Heart left ventricle (tissue), 16 donors: ENCODE data around the gene ARL11. TPM values are rescaled to one million over a fixed set of nuclear protein-coding genes. Genes with fewer than 3 reads are reported as not detected.

ENCODE experiments used
- ATAC-seq, 4 donors: fragments of 200-7000 bp; cut with Tn5 transposase; one replicate each; pipeline ENCODE4 v1.9.1; 2020 to 2022; ENCODE audit warnings: moderate library complexity in 4 of 4, mild to moderate bottlenecking in 3 of 4, moderate number of reproducible peaks in 1 of 4
- DNase-seq, 5 donors: peaks; one replicate each; pipeline ENCODE4 v3.0.0-alpha.2; 2020
- H3K27ac ChIP-seq, 12 donors: fragments of 200-600 bp; sonication (generic) in 4 of 12; one replicate each; pipeline versions ENCODE4 v1.5.0 to v1.8.0; 2016 to 2022; ENCODE audit warnings: mild to moderate bottlenecking in 2 of 12
- H3K27me3 ChIP-seq, 9 donors: fragments of 200-600 bp; sonication (generic) in 2 of 9; one replicate each; pipeline versions ENCODE4 v1.5.1 to v1.8.0; 2016 to 2022; ENCODE audit warnings: mild to moderate bottlenecking in 3 of 9
- H3K36me3 ChIP-seq, 9 donors: fragments of 200-600 bp; sonication (generic) in 2 of 9; one replicate each; pipeline versions ENCODE4 v1.5.0 to v1.8.0; 2018 to 2022; ENCODE audit warnings: mild to moderate bottlenecking in 2 of 9
- H3K4me1 ChIP-seq, 12 donors: fragments of 200-600 bp; sonication (generic) in 4 of 12; one replicate each; pipeline versions ENCODE4 v1.5.0 to v1.8.0; 2016 to 2022; ENCODE audit warnings: mild to moderate bottlenecking in 3 of 12
- H3K4me3 ChIP-seq, 12 donors: fragments of 200-600 bp; sonication (generic) in 4 of 12; one replicate each; pipeline versions ENCODE4 v1.5.0 to v1.8.0; 2017 to 2022; ENCODE audit warnings: mild to moderate bottlenecking in 9 of 12, moderate library complexity in 4 of 12
- H3K9me3 ChIP-seq, 12 donors: fragments of 200-600 bp; sonication (generic) in 4 of 12; one replicate each; pipeline versions ENCODE4 v1.5.0 to v1.8.0; 2016 to 2022; ENCODE audit warnings: mild to moderate bottlenecking in 1 of 12
- CTCF ChIP-seq, 12 donors: fragments of 200-600 bp; sonication (generic) in 4 of 12; IDR thresholded peaks; one replicate each; pipeline versions ENCODE4 v1.5.0 to v1.8.0; 2018 to 2022; ENCODE audit warnings: antibody characterized with exemption in 12 of 12, mild to moderate bottlenecking in 5 of 12
- POLR2A ChIP-seq, 2 donors: fragments of 450-650 bp; IDR thresholded peaks; one replicate each; pipeline ENCODE4 v1.6.1; 2017; ENCODE audit warnings: antibody characterized with exemption in 2 of 2, mild to moderate bottlenecking in 2 of 2, moderate library complexity in 2 of 2
- WGBS, 4 donors: extraction: QIAGEN DNeasy Blood & Tissue Kit in 2 of 4; methylation state at CpG; one replicate each; pipeline versions ENCODE4 v1.1.5 to v1.1.7; 2013 to 2018; 5-methylcytosine and 5-hydroxymethylcytosine counted together
- intact Hi-C, 10 donors: fragments of 100-400 bp; cut with DNase I; formaldehyde crosslinking; loops; one replicate each; pipeline versions ENCODE4 v1.11.1 to v1.14.2; 2022
- polyA plus RNA-seq, 2 donors: library from polyadenylated mRNA; stranded (reverse); fragments of 200-250 nt; gene quantifications; one replicate each; pipeline ENCODE4 v1.2.3, GENCODE V29; 2013
- total RNA-seq, 9 donors: library from RNA; depleted of rRNA in 2 of 9; stranded (reverse); fragments of >200 nt in 2 of 9; fragmentation: NEBNext Ultra II Directional in 3 of 9; extraction: Animal tissue kit (Norgen Biotek cat#: 25700) in 3 of 9; gene quantifications; one replicate each; pipeline versions ENCODE4 v1.1.0 to v1.2.4, GENCODE V29; 2016 to 2023
- donor health status: ischemic (EF 13 %, LVEDD 7.1; RV severe dilation, severe dysfunction).
- donor health status: healthy with polysubstance abuse.
- donor health status: DM: no; HTN: yes; CAD: no.
- donor health status: DM: no; HTN: no; CAD: no.
- donor health status: ischemic (EF 25% LVEDD 6.9; RV normal size, moderate dysfunction).
- donor health status: ischemic (EF 25% LVEDD 5.7; RV mildly dilated, moderate dysfunction).
- donor health status: healthy.
- donor health status: DM: yes; HTN: yes; CAD: no.
- donor health status: ischemic (EF 35%, LVEDD 5.7; RV mildly dilated, moderate dysfunction).
- donor health status: nonischemic (EF 11% LVEDD 7.7; RV severe dilation, severe dysfunction).
- donor health status: DM: yes; HTN: yes; CAD: no.
- donor health status: PGD.
- donor health status: ischemic (EF 29% LVEDD 5.4; RV normal size, mild dysfunction).
- donor health status: nonischemic (EF 23%, LVEDD 6.1; RV moderate dilation, normal function).

The ARL11 gene
- total and polyA plus RNA-seq, 11 donors, result 0.13 to 3.0 (median 0.32) TPM

GRCh38 chr13:49652355-49653305 is 24.3 kb downstream of the ARL11 start:
- Histone ChIP-seq H3K4me1 (peaks cover 0 to 4% (median 0%) of the 10 kb centered on the region in 12 donors), H3K36me3 (no peaks in the 10 kb centered on the region), H3K27me3 (no peaks in the 10 kb centered on the region), H3K4me3 (no peak overlapping the region), H3K9me3 (no peaks in the 10 kb centered on the region), H3K27ac (no peak overlapping the region)
- ATAC-seq (peak; percentile 21 to 67 (median 62)), DNase-seq (no peak)
- intact Hi-C loops, result loop anchor here in 6 of 10 donors (2.0 to 10.0 kb wide), 3 partner anchors 192 to 196 kb away; no protein-coding TSS in a partner anchor
- TF ChIP-seq CTCF (IDR thresholded peaks at IDR 0.05) (peak in 11 of 12 donors; percentile 13 to 58 (median 47)), POLR2A (IDR thresholded peaks at IDR 0.05) (no peak)
- 49 to 65% (median 58%) methylated on average over 14 to 16 of the region's 16 CpGs for WGBS, 4 donors

GRCh38 chr13:49653478-49653877 is 25.2 kb downstream of the ARL11 start:
- no peaks in the 10 kb centered on the region for H3K27me3 ChIP-seq
- no peaks in the 10 kb centered on the region for H3K36me3 ChIP-seq
- no peak overlapping the region for H3K27ac ChIP-seq
- H3K4me3 ChIP-seq, result no peak overlapping the region
- peaks cover 0 to 4% (median 0%) of the 10 kb centered on the region in 12 donors for H3K4me1 ChIP-seq
- H3K9me3 ChIP-seq, result no peaks in the 10 kb centered on the region
- ATAC-seq (no peak), DNase-seq (no peak)
- TF ChIP-seq POLR2A (IDR thresholded peaks at IDR 0.05), result no peak
- no peak for TF ChIP-seq CTCF (IDR thresholded peaks at IDR 0.05)
- intact Hi-C loops, result loop anchor here in 6 of 10 donors (2.0 to 10.0 kb wide), 3 partner anchors 191 to 195 kb away; no protein-coding TSS in a partner anchor

GRCh38 chr13:49654011-49654410 is 25.7 kb downstream of the ARL11 start:
- peaks cover 0 to 4% (median 0%) of the 10 kb centered on the region in 12 donors for H3K4me1 ChIP-seq
- no peak overlapping the region for H3K4me3 ChIP-seq
- TF ChIP-seq CTCF (IDR thresholded peaks at IDR 0.05), result no peak
- no peak for TF ChIP-seq POLR2A (IDR thresholded peaks at IDR 0.05)
- intact Hi-C loops, result loop anchor here in 5 of 10 donors (5.0 to 10.0 kb wide), 2 partner anchors 191 to 193 kb away; no protein-coding TSS in a partner anchor
- no peak for ATAC-seq
- H3K27ac ChIP-seq, result no peak overlapping the region
- no peak for DNase-seq
- WGBS, 4 donors, result 62 to 78% (median 69%) methylated on average over 3 of the region's 3 CpGs
- H3K36me3 ChIP-seq, result no peaks in the 10 kb centered on the region
- H3K9me3 ChIP-seq, result no peaks in the 10 kb centered on the region
- H3K27me3 ChIP-seq, result no peaks in the 10 kb centered on the region

- H3K9me3 ChIP-seq, result no peaks in the 10 kb centered on the region
- intact Hi-C loops, result loop anchor here in 1 of 10 donors (10.0 kb wide), 1 partner anchor 189 kb away; no protein-coding TSS in a partner anchor
- TF ChIP-seq CTCF (IDR thresholded peaks at IDR 0.05) (no peak), POLR2A (IDR thresholded peaks at IDR 0.05) (no peak)
- peaks cover 0 to 4% (median 0%) of the 10 kb centered on the region in 12 donors for H3K4me1 ChIP-seq
- no peaks in the 10 kb centered on the region for H3K27me3 ChIP-seq
- no peak overlapping the region for H3K27ac ChIP-seq
- H3K4me3 ChIP-seq, result no peak overlapping the region
- DNase-seq (no peak), ATAC-seq (no peak)
- H3K36me3 ChIP-seq, result peaks cover 0 to 9% (median 0%) of the 10 kb centered on the region in 9 donors
- 68 to 84% (median 81%) methylated on average over 3 of the region's 3 CpGs for WGBS, 4 donors
Measured at GRCh38 chr13:49655906-49656305, 27.6 kb downstream of the ARL11 start.
